Measurements from ENCODE around the gene COL21A1. TPM values are rescaled to one million over a fixed set of nuclear protein-coding genes. Genes with fewer than 3 reads are reported as not detected.

COL21A1 gene
- total RNA-seq, 1 donor from 2014 or later, result not detected

DNA sequence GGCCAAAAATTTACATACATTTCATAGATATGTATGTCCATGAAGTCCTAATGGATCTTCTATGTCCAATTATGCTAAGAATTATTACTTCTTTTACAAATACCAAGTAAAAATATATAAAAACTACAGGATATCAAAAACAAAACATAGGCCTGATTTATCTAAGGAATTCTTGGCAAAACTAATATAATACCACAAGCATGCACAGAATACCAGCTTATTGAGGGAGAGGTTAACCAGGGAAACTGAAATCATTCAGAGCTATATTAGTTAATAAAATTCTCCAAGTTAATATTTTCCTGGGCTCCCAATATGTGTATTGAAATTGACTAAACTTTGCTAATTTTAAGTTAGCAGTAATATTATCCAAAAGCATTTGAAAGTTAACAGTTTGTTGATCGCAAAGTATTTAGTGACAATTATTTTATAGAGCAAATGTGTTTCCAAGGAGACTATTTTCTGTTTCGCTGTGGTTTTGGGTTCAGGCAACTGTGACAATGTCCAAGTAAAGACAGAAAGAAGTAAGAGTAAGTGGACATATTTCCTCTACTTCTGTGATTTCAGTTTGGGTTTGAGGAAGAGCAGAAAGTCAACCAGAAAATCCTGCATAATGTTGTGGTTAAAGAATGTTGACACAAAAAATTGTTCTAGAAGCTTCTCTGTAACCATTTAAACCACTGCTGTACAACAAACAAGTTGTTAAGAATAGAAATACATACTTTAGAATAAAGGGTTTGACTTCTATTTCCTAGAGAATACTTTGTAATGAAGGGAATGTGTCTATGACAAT, 167.4 kb downstream of the COL21A1 start:
- H3K9me3 Mint-ChIP-seq, result peaks cover 9% of the 10 kb centered on the region
- no peaks in the 10 kb centered on the region for H3K36me3 Mint-ChIP-seq (ENCODE audit: low read depth)
- DNase-seq, result no peak
- ChIA-PET CTCF (no interaction called here), POLR2A (no interaction called here)
- no peak for ATAC-seq (ENCODE audit: low read depth)
- no peak overlapping the region for H3K27ac Mint-ChIP-seq
- H3K4me3 Mint-ChIP-seq, result no peak overlapping the region
- intact Hi-C loops (cut with micrococcal nuclease), result no loop called here
- TF ChIP-seq, protein P1, sequence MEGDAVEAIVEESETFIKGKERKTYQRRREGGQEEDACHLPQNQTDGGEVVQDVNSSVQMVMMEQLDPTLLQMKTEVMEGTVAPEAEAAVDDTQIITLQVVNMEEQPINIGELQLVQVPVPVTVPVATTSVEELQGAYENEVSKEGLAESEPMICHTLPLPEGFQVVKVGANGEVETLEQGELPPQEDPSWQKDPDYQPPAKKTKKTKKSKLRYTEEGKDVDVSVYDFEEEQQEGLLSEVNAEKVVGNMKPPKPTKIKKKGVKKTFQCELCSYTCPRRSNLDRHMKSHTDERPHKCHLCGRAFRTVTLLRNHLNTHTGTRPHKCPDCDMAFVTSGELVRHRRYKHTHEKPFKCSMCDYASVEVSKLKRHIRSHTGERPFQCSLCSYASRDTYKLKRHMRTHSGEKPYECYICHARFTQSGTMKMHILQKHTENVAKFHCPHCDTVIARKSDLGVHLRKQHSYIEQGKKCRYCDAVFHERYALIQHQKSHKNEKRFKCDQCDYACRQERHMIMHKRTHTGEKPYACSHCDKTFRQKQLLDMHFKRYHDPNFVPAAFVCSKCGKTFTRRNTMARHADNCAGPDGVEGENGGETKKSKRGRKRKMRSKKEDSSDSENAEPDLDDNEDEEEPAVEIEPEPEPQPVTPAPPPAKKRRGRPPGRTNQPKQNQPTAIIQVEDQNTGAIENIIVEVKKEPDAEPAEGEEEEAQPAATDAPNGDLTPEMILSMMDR (IDR thresholded peaks at IDR 0.05), result no peak
- no peaks in the 10 kb centered on the region for H3K4me1 Mint-ChIP-seq
- H3K27me3 Mint-ChIP-seq, result no peaks in the 10 kb centered on the region

DNA sequence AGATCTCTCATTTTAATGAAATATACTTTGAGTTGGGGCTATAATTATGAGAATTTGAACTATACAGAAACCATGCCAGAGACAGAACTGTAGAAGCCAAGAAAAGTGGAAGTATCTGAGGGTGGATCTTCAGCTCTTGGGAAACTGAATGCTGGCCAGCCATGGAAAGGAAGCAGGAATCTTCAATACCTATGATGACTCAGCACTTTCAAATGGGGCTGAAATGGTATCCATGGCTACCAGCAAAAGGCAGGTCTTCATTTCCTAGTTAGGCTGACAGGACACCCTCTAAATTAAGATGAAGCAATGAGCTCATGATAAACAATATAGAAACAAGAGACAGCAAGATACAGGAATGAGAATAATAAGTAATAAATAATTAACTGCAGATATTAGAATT, 171.3 kb downstream of the COL21A1 start:
- TF ChIP-seq, protein P1 (IDR thresholded peaks at IDR 0.05), result no peak
- ATAC-seq (ENCODE audit: low read depth) (no peak), DNase-seq (no peak)
- Mint-ChIP-seq H3K36me3 (ENCODE audit: low read depth) (no peaks in the 10 kb centered on the region), H3K27ac (no peak overlapping the region), H3K9me3 (peaks cover 8% of the 10 kb centered on the region), H3K27me3 (no peaks in the 10 kb centered on the region), H3K4me1 (no peaks in the 10 kb centered on the region), H3K4me3 (no peak overlapping the region)
- POLR2A ChIA-PET, result no interaction called here
- intact Hi-C loops (cut with micrococcal nuclease), result no loop called here
- CTCF ChIA-PET, result no interaction called here

- no peaks in the 10 kb centered on the region for H3K27me3 Mint-ChIP-seq
- H3K36me3 Mint-ChIP-seq (ENCODE audit: low read depth), result no peaks in the 10 kb centered on the region
- POLR2A ChIA-PET, result no interaction called here
- ATAC-seq (ENCODE audit: low read depth) (no peak), DNase-seq (no peak)
- no peak overlapping the region for H3K27ac Mint-ChIP-seq
- H3K4me1 Mint-ChIP-seq, result no peaks in the 10 kb centered on the region
- CTCF ChIA-PET, result no interaction called here
- peaks cover 6% of the 10 kb centered on the region for H3K9me3 Mint-ChIP-seq
- TF ChIP-seq, protein P1 (IDR thresholded peaks at IDR 0.05), result no peak
- intact Hi-C loops (cut with micrococcal nuclease), result no loop called here
- H3K4me3 Mint-ChIP-seq, result no peak overlapping the region
Observed at GRCh38 chr6:56073761-56074160, 173.6 kb downstream of the COL21A1 start.

DNA sequence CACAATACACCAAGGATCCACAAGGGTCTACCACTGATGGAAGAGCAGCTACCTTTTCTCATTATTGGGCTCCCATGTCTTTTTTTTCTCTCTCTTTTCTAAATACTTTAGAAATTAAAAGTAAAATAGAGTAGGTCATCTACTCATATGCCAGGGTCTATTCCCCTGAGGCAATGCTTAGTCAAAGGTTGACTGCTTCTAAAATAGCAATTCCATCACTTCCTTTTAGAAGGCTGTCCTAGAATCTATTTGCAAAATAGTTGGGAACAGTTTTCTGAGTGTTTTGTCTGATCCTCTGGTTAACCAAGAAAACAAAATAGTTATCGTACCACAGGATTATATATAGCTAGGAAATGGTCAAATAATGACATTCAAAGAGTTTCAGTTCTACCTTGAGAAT, 174.1 kb downstream of the COL21A1 start:
- H3K27ac Mint-ChIP-seq, result no peak overlapping the region
- TF ChIP-seq, protein P1 (IDR thresholded peaks at IDR 0.05), result no peak

DNA sequence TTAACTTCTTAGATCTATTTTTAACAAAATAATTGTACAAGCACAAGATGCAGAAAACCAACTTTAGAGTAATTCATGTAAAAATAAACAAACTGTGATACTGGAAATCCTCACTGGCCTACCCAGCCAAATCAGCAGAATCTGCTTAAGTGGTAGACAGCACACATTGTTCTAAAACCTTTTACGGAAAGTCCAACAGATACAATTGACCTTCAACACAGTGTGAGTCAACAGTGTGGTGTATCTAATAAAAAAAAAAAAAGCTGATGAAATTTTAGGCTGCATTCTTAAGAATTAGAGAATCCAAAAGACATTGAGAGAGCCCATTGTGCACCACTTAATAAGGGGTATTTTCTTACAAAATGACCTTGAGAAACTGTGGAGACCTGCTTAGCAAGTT, 174.5 kb downstream of the COL21A1 start:
- POLR2A ChIA-PET, result no interaction called here
- Mint-ChIP-seq H3K27ac (no peak overlapping the region), H3K9me3 (peaks cover 6% of the 10 kb centered on the region), H3K27me3 (no peaks in the 10 kb centered on the region), H3K4me1 (no peaks in the 10 kb centered on the region), H3K4me3 (no peak overlapping the region), H3K36me3 (ENCODE audit: low read depth) (no peaks in the 10 kb centered on the region)
- TF ChIP-seq, protein P1 (IDR thresholded peaks at IDR 0.05), result no peak
- no peak for DNase-seq
- intact Hi-C loops (cut with micrococcal nuclease), result no loop called here
- ATAC-seq (ENCODE audit: low read depth), result no peak
- CTCF ChIA-PET, result no interaction called here

More for the DNA sequence above, 174.1 kb downstream of the COL21A1 start:
- intact Hi-C loops (cut with micrococcal nuclease), result no loop called here
- H3K4me1 Mint-ChIP-seq, result no peaks in the 10 kb centered on the region
- peaks cover 6% of the 10 kb centered on the region for H3K9me3 Mint-ChIP-seq
- ATAC-seq (ENCODE audit: low read depth) (no peak), DNase-seq (no peak)
- ChIA-PET CTCF (no interaction called here), POLR2A (no interaction called here)
- H3K27me3 Mint-ChIP-seq, result no peaks in the 10 kb centered on the region
- no peak overlapping the region for H3K4me3 Mint-ChIP-seq
- no peaks in the 10 kb centered on the region for H3K36me3 Mint-ChIP-seq (ENCODE audit: low read depth)
